GM04503 (cell line): Measurements from ENCODE around the gene MRPL38.

ENCODE experiments used
- DNase-seq: peaks from one replicate; pipeline ENCODE4 v3.0.0-alpha.2; 2012; ENCODE audit warnings: low read depth

The MRPL38 gene

GRCh38 chr17:75904749-75905521, at the start of gene MRPL38:
Gene MRPL38, minus strand, starts transcription at chr17:75904884. Its CDS starts 9 bp downstream, at chr17:75904875.
- DNase-seq: peak; percentile 62

- no peak for DNase-seq
Observed at GRCh38 chr17:75950855-75951554, 46.3 kb upstream of the MRPL38 start.

GRCh38 chr17:75950421-75950820, 45.7 kb upstream of the MRPL38 start:
- no peak for DNase-seq

GRCh38 chr17:75945211-75945610, 40.5 kb upstream of the MRPL38 start:
- DNase-seq: no peak

GRCh38 chr17:75943491-75943890, 38.8 kb upstream of the MRPL38 start:
- no peak for DNase-seq

- DNase-seq: no peak
Observed at GRCh38 chr17:75942473-75942872, 37.8 kb upstream of the MRPL38 start.

- DNase-seq: no peak
Observed at GRCh38 chr17:75941442-75941819, 36.7 kb upstream of the MRPL38 start.

GRCh38 chr17:75940727-75941441, 36.2 kb upstream of the MRPL38 start, which contains the start of gene FBF1:
Gene FBF1, minus strand, starts transcription at chr17:75941042. Its CDS starts 2,893 bp downstream, at chr17:75938149.
- peak; percentile 80 for DNase-seq

- no peak for DNase-seq
Observed at GRCh38 chr17:75937652-75938051, 33.0 kb upstream of the MRPL38 start.

- DNase-seq: no peak
Observed at GRCh38 chr17:75933808-75934207, 29.1 kb upstream of the MRPL38 start.

GRCh38 chr17:75932852-75933251, 28.2 kb upstream of the MRPL38 start:
- no peak for DNase-seq

- DNase-seq: no peak
Observed at GRCh38 chr17:75931062-75931461, 26.4 kb upstream of the MRPL38 start.

GRCh38 chr17:75927286-75927922, 22.7 kb upstream of the MRPL38 start:
- DNase-seq: no peak

- no peak for DNase-seq
Observed at GRCh38 chr17:75926456-75926855, 21.8 kb upstream of the MRPL38 start.

- DNase-seq: no peak
Observed at GRCh38 chr17:75925912-75926311, 21.2 kb upstream of the MRPL38 start.

GRCh38 chr17:75925103-75925502, 20.4 kb upstream of the MRPL38 start:
- no peak for DNase-seq

- DNase-seq: no peak
Observed at GRCh38 chr17:75922963-75923874, 18.5 kb upstream of the MRPL38 start.

GRCh38 chr17:75922173-75922961, 17.7 kb upstream of the MRPL38 start:
- no peak for DNase-seq

GRCh38 chr17:75921596-75921995, 16.9 kb upstream of the MRPL38 start:
- no peak for DNase-seq

- DNase-seq: no peak
Observed at GRCh38 chr17:75920045-75920560, 15.4 kb upstream of the MRPL38 start.
